ENCODE data around the gene PROCR. TPM values are rescaled to one million over a fixed set of nuclear protein-coding genes. Genes with fewer than 3 reads are reported as not detected.

PROCR gene
- 104 TPM for total RNA-seq

DNA sequence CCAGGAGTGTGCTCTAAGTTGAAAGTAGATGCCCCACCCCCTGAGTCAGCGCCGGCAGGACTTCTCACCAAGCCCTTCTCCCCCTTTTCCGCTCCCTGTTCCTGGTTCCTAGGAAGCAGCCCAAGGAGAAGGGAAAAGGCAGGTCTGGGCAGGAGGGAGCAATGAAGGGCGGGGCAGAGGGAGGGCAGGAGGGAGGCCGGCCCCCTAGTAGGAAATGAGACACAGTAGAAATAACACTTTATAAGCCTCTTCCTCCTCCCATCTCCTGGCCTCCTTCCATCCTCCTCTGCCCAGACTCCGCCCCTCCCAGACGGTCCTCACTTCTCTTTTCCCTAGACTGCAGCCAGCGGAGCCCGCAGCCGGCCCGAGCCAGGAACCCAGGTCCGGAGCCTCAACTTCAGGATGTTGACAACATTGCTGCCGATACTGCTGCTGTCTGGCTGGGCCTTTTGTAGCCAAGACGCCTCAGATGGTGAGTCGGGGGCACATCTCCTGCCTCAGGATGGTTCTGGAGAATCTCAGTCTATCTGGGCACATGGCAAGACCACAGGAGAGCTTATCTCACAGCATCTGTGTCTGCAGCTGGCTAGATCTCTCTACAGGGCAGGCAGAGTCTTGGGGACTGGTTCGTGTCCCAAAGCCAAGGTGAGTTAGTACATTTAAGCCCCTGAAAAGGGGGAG, at the start of gene PROCR:
Gene PROCR, plus strand, starts transcription at position 320 of the 681 bp plus-strand sequence. Its CDS starts 83 bp downstream, at position 403.
- intact Hi-C loops (cut with DNase I), result no loop called here
- no peaks in the 10 kb centered on the region for H3K9me3 ChIP-seq
- TF ChIP-seq POLR2A (IDR thresholded peaks at IDR 0.05), result no peak
- peak; percentile 79 to 91 for TF ChIP-seq POLR2AphosphoS5 (IDR thresholded peaks at IDR 0.05; ENCODE audit: insufficient read depth in 1 of 2, low read depth in 1 of 2)
- TF ChIP-seq, protein P1, sequence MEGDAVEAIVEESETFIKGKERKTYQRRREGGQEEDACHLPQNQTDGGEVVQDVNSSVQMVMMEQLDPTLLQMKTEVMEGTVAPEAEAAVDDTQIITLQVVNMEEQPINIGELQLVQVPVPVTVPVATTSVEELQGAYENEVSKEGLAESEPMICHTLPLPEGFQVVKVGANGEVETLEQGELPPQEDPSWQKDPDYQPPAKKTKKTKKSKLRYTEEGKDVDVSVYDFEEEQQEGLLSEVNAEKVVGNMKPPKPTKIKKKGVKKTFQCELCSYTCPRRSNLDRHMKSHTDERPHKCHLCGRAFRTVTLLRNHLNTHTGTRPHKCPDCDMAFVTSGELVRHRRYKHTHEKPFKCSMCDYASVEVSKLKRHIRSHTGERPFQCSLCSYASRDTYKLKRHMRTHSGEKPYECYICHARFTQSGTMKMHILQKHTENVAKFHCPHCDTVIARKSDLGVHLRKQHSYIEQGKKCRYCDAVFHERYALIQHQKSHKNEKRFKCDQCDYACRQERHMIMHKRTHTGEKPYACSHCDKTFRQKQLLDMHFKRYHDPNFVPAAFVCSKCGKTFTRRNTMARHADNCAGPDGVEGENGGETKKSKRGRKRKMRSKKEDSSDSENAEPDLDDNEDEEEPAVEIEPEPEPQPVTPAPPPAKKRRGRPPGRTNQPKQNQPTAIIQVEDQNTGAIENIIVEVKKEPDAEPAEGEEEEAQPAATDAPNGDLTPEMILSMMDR (IDR thresholded peaks at IDR 0.05), result no peak
- no peaks in the 10 kb centered on the region for H3K36me3 ChIP-seq
- H3K27me3 ChIP-seq, result no peaks in the 10 kb centered on the region
- DNase-seq (ENCODE audit: extremely low spot score in 2 of 2), result peak in 1 of 2 donors; percentile 97
- H3K4me3 ChIP-seq, result peak within 1 kb of the TSS; percentile 40 to 46
- peak within 1 kb of the TSS; percentile 78 for H3K27ac ChIP-seq
- peaks cover 28% of the 10 kb centered on the region for H3K4me1 ChIP-seq

DNA sequence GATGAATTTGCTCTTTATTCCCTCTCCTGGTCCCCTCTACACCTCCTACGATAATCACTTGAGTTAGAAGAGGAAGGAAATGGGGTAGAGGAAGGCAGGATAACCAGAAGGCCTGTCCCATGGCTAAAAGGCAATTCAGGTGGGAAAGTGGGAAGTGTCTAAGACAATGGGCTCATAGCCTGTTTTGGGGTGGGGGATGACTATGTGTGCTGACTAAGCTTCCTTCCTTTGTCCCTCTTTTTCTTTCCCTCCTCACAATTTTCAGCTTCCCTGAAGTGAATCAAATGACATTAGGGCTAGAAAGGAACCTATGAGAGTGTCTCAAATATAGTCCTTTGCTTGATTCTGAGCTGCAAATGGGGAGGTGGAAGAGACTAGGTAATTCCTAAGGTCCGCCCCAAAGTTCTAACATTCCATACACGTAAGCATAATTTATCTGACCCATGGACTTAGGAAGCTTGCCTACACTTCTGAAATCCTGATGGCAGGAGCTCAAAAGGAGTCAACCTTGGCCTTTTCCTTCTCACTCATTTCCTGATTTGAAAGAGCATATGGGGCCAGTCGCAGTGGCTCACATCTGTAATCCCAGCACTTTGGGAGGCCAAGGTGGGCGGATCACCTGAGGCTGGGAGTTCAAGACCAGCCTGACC, 49.0 kb upstream of the PROCR start:
- intact Hi-C loops (cut with DNase I), result no loop called here

DNA sequence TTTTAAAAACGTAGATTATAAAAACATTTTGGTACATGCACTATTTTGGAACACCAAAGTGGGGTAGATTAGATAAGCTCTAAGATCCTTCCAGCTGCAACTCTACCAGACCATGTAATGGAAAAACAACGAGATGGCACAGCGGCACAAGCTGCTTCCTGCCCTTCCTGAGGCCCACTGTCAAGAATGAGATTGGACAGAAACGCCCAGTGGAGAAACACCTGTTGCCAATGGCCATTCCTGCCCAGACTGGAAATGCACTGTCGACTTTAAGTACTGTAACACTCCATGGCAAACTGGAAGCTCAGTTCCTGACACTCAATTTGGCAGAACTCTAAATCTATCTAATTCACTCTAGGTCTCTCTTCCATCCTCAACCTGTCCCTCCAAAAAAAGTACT, 46.1 kb upstream of the PROCR start:
- Histone ChIP-seq H3K27me3 (no peaks in the 10 kb centered on the region), H3K4me1 (no peaks in the 10 kb centered on the region), H3K36me3 (peaks cover 0 to 56% of the 10 kb centered on the region in 2 donors), H3K4me3 (no peak overlapping the region), H3K27ac (no peak overlapping the region), H3K9me3 (no peaks in the 10 kb centered on the region)
- intact Hi-C loops (cut with DNase I), result no loop called here
- TF ChIP-seq POLR2A (IDR thresholded peaks at IDR 0.05), result no peak
- TF ChIP-seq, protein P1 (IDR thresholded peaks at IDR 0.05), result no peak
- no peak for TF ChIP-seq POLR2AphosphoS5 (IDR thresholded peaks at IDR 0.05; ENCODE audit: insufficient read depth in 1 of 2, low read depth in 1 of 2)
- no peak for DNase-seq (ENCODE audit: extremely low spot score in 2 of 2)

More for the DNA sequence above, 49.0 kb upstream of the PROCR start:
- H3K9me3 ChIP-seq, result no peaks in the 10 kb centered on the region
- no peaks in the 10 kb centered on the region for H3K27me3 ChIP-seq
- H3K4me1 ChIP-seq, result no peaks in the 10 kb centered on the region
- H3K27ac ChIP-seq, result no peak overlapping the region
- DNase-seq (ENCODE audit: extremely low spot score in 2 of 2), result no peak
- H3K4me3 ChIP-seq, result no peak overlapping the region
- TF ChIP-seq, protein P1 (IDR thresholded peaks at IDR 0.05), result no peak
- TF ChIP-seq POLR2A (IDR thresholded peaks at IDR 0.05) (no peak), POLR2AphosphoS5 (IDR thresholded peaks at IDR 0.05; ENCODE audit: insufficient read depth in 1 of 2, low read depth in 1 of 2) (no peak)
- peaks cover 0 to 70% of the 10 kb centered on the region in 2 donors for H3K36me3 ChIP-seq

DNA sequence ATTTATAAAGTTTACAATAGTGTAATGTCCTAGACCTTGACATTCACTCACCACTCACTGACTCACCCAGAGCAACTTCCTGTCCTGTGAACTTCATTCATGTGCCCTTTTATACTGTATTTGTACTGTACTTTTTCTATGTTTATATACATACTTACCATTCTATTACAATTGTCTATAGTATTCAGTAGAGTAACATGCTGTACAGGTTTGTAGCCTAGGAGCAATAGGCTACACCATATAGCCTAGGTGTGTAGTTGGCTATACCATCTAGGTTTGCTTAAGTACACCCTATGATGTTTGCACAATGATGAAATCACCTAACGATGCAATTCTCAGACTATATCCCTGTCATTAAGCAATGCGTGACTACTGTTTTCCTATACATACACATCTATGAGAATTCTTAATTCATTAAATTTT, 42.2 kb upstream of the PROCR start:
- Histone ChIP-seq H3K9me3 (no peaks in the 10 kb centered on the region), H3K27ac (no peak overlapping the region), H3K27me3 (no peaks in the 10 kb centered on the region), H3K4me3 (no peak overlapping the region), H3K36me3 (peaks cover 0 to 44% of the 10 kb centered on the region in 2 donors), H3K4me1 (no peaks in the 10 kb centered on the region)
- DNase-seq (ENCODE audit: extremely low spot score in 2 of 2), result no peak
- intact Hi-C loops (cut with DNase I), result no loop called here
- TF ChIP-seq POLR2A (IDR thresholded peaks at IDR 0.05) (no peak), POLR2AphosphoS5 (IDR thresholded peaks at IDR 0.05; ENCODE audit: insufficient read depth in 1 of 2, low read depth in 1 of 2) (no peak)
- TF ChIP-seq, protein P1 (IDR thresholded peaks at IDR 0.05), result no peak

DNA sequence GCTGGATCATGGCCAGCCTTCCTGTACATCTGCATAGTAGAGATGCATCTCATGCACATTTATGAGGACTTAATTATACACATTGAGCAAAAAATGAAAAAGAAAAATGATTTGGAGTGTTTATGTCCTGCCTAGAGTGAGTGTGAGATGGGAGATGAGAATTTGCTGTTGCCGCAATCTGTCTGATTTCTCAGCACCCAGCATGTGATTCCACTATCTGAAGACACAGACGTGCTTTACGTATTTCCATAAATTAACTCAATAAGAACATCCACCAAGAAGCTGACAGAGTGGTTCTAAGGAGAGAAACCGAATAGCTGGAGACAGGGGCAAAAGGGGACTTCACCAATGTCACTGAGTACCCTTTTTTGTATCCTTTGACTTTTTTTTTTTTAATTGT, 39.9 kb upstream of the PROCR start:
- Histone ChIP-seq H3K36me3 (peaks cover 0 to 41% of the 10 kb centered on the region in 2 donors), H3K27ac (no peak overlapping the region)

More for the DNA sequence above, 39.9 kb upstream of the PROCR start:
- intact Hi-C loops (cut with DNase I), result no loop called here
- no peaks in the 10 kb centered on the region for H3K9me3 ChIP-seq
- H3K4me3 ChIP-seq, result no peak overlapping the region
- no peaks in the 10 kb centered on the region for H3K4me1 ChIP-seq
- TF ChIP-seq, protein P1 (IDR thresholded peaks at IDR 0.05), result no peak
- no peak for TF ChIP-seq POLR2A (IDR thresholded peaks at IDR 0.05)
- no peak for TF ChIP-seq POLR2AphosphoS5 (IDR thresholded peaks at IDR 0.05; ENCODE audit: insufficient read depth in 1 of 2, low read depth in 1 of 2)
- no peak for DNase-seq (ENCODE audit: extremely low spot score in 2 of 2)
- no peaks in the 10 kb centered on the region for H3K27me3 ChIP-seq
